HCT116 (cell line): ENCODE results near the gene ORC6. TPM values are rescaled to one million over a fixed set of nuclear protein-coding genes. Genes with fewer than 3 reads are reported as not detected.

Source experiments
- ATAC-seq: fragments of 200-7000 bp; cut with Tn5 transposase; 2 replicates; pipeline ENCODE4 v1.9.1; 2020; ENCODE audit warnings: mild to moderate bottlenecking, moderate library complexity
- BruUV-seq: library from RNA; stranded (reverse); fragments of 400-500 nt; replicated peaks from 2 replicates; lab custom pipeline; 2021; lab: Mats Ljungman, UMichigan
- CTCF ChIA-PET: fragments of 300-600 bp; sonication (Branson Sonifier 250); formaldehyde crosslinking; loops from one replicate; lab custom pipeline; 2021; ENCODE audit warnings: antibody characterized with exemption; lab: Charles Lee
- POLR2A ChIA-PET: fragments of 300-600, 350-600 bp; sonication (Branson Sonifier 250); formaldehyde crosslinking; loops from one replicate; lab custom pipeline; 2021; ENCODE audit warnings: antibody characterized with exemption; lab: Charles Lee
- RAD21 ChIA-PET, 2 experiments: fragments of 300-600 bp; sonication (Branson Sonifier 250); formaldehyde crosslinking; loops; one replicate each; lab custom pipeline; 2023; ENCODE audit warnings: low total read pairs in 2 of 2; ENCODE audit not compliant: uncharacterized antibody in 2 of 2, unreplicated experiment in 2 of 2, low non-redundant PET in 1 of 2; lab: Charles Lee
- DNase-seq: peaks from one replicate; pipeline ENCODE4 v3.0.0-alpha.2; 2010; ENCODE audit warnings: low read depth, low spot score
- H2AFZ ChIP-seq: fragments of 200-600 bp; shearing (Covaris generic), sonication (generic); 2 replicates; pipeline ENCODE4 v1.6.1; 2017; ENCODE audit warnings: low read depth, mixed run types, mixed read lengths, antibody characterized with exemption, low read length; ENCODE audit not compliant: poor library complexity, severe bottlenecking
- H3K27ac ChIP-seq: 2 replicates; pipeline ENCODE4 v1.5.1; 2012; ENCODE audit warnings: low read depth, low read length
- H3K27me3 ChIP-seq: fragments of 200-600 bp; sonication (generic); 2 replicates; pipeline ENCODE4 v1.6.1; 2016; ENCODE audit warnings: mixed run types, low read length, mixed read lengths; ENCODE audit not compliant: insufficient read depth
- H3K36me3 ChIP-seq, 2 experiments: fragments of 200-500 bp in 1 of 2; fragments of 200-600 bp in 1 of 2; sonication (Bioruptor generic) in 1 of 2; sonication (generic) in 1 of 2; 2 replicates each; pipeline versions ENCODE4 v1.5.1 to v1.6.1; 2014 to 2016; ENCODE audit warnings: low read length in 2 of 2, inconsistent platforms in 1 of 2, mixed read lengths in 1 of 2, mixed run types in 1 of 2; ENCODE audit not compliant: insufficient read depth in 2 of 2, control insufficient read depth in 1 of 2
- H3K4me1 ChIP-seq, 2 experiments: fragments of 200-600 bp in 1 of 2; sonication (generic) in 1 of 2; 2 replicates each; pipeline versions ENCODE4 v1.5.1 to v1.6.1; 2012 to 2017; ENCODE audit warnings: low read length in 2 of 2, inconsistent platforms in 1 of 2, mild to moderate bottlenecking in 1 of 2, mixed read lengths in 1 of 2, mixed run types in 1 of 2, moderate library complexity in 1 of 2; ENCODE audit not compliant: insufficient read depth in 2 of 2, control insufficient read depth in 1 of 2
- H3K4me2 ChIP-seq: fragments of 200-600 bp; sonication (generic); 2 replicates; pipeline ENCODE4 v1.6.1; 2017; ENCODE audit warnings: mixed run types, low read length, mixed read lengths
- H3K4me3 ChIP-seq, 2 experiments: fragments of 200-600 bp in 1 of 2; sonication (generic) in 1 of 2; replicated peaks in 1 of 2; 2 replicates each; pipeline ENCODE4 v1.5.1; 2011 to 2016; ENCODE audit warnings: low read length in 2 of 2, control low read depth in 1 of 2, low read depth in 1 of 2, mild to moderate bottlenecking in 1 of 2, mixed read lengths in 1 of 2, mixed run types in 1 of 2
- H3K79me2 ChIP-seq: fragments of 200-600 bp; sonication (generic); 2 replicates; pipeline ENCODE4 v1.6.1; 2017; ENCODE audit warnings: mild to moderate bottlenecking, mixed run types, low read length, moderate library complexity, mixed read lengths; ENCODE audit not compliant: insufficient read depth
- H3K9ac ChIP-seq: fragments of 200-600 bp; sonication (generic); 2 replicates; pipeline ENCODE4 v1.6.1; 2016; ENCODE audit warnings: low read length, mixed read lengths
- H3K9me2 ChIP-seq: fragments of 200-600 bp; sonication (generic), shearing (Covaris generic); 2 replicates; pipeline ENCODE4 v1.6.1; 2017; ENCODE audit warnings: mixed run types, mild to moderate bottlenecking, moderate library complexity; ENCODE audit not compliant: insufficient read depth
- H3K9me3 ChIP-seq, 2 experiments: fragments of 200-500 bp in 1 of 2; fragments of 200-600 bp in 1 of 2; sonication (Bioruptor generic) in 1 of 2; sonication (generic) in 1 of 2; 2 replicates each; pipeline ENCODE4 v1.6.1; 2014 to 2017; ENCODE audit warnings: low read length in 2 of 2, mixed read lengths in 2 of 2, inconsistent platforms in 1 of 2, low read depth in 1 of 2, mild to moderate bottlenecking in 1 of 2, mixed run types in 1 of 2, moderate library complexity in 1 of 2; ENCODE audit not compliant: control insufficient read depth in 1 of 2, insufficient read depth in 1 of 2
- H4K20me1 ChIP-seq: fragments of 200-600 bp; sonication (generic), shearing (Covaris generic); 2 replicates; pipeline ENCODE4 v1.6.1; 2017; ENCODE audit warnings: mixed run types, mild to moderate bottlenecking, moderate library complexity; ENCODE audit not compliant: insufficient read depth
- POLR2A ChIP-seq: IDR thresholded peaks from 2 replicates; pipeline ENCODE4 v1.7.0; 2011; ENCODE audit warnings: borderline replicate concordance; ENCODE audit not compliant: insufficient read depth, insufficient read length; ENCODE audit errors: extremely low read depth
- RAD21 ChIP-seq: IDR thresholded peaks from 2 replicates; pipeline ENCODE4 v1.6.1; 2012; ENCODE audit warnings: low read depth, mild to moderate bottlenecking
- SRF ChIP-seq: IDR thresholded peaks from 2 replicates; pipeline ENCODE4 v1.6.1; 2012; ENCODE audit warnings: low read depth
- intact Hi-C: fragments of 100-400 bp; cut with micrococcal nuclease; formaldehyde crosslinking; loops from 2 replicates; pipeline ENCODE4 v1.10.0; 2022
- total RNA-seq: library from RNA; stranded (reverse); gene quantifications from one replicate; pipeline ENCODE4 v1.2.1, GENCODE V29; 2021; ENCODE audit not compliant: unreplicated experiment

The ORC6 gene
- total RNA-seq, 1 experiment from 2014 or later: 44.7 TPM

DNA sequence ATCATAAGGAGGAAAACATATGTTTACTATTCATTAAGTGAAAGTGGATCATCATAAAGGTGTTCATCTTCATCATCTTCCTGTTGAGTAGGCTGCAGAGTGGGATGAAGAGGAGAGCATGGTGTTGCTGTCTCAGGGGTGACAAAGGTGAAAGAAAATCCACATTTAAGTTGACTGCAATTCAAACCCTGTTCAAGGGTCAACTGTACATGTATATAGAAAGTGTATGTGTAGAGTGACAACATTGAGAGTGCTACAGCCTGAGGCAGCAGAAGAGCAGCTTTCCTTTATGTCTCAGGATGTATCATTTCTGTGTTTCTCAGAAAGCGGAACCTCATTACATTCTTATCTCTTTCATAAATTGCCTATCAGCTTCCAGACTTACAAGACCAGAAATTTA lies 17.2 kb downstream of the ORC6 start:
- H3K9me3 ChIP-seq: no peaks in the 10 kb centered on the region
- H4K20me1 ChIP-seq: no peaks in the 10 kb centered on the region
- no peaks in the 10 kb centered on the region for H3K79me2 ChIP-seq
- ChIA-PET RAD21 (no interaction called here), CTCF (no interaction called here), POLR2A (no interaction called here)
- DNase-seq (no peak), ATAC-seq (no peak)
- H3K27ac ChIP-seq: no peak overlapping the region
- TF ChIP-seq RAD21: no peak
- intact Hi-C loops: no loop called here
- H3K4me3 ChIP-seq: no peak overlapping the region
- no peak overlapping the region for H3K4me2 ChIP-seq
- H3K36me3 ChIP-seq: no peaks in the 10 kb centered on the region
- H3K27me3 ChIP-seq: no peaks in the 10 kb centered on the region
- no peak overlapping the region for H2AFZ ChIP-seq
- H3K4me1 ChIP-seq: no peaks in the 10 kb centered on the region
- H3K9ac ChIP-seq: no peak overlapping the region
- BruUV-seq: no TSS peak
- no peaks in the 10 kb centered on the region for H3K9me2 ChIP-seq

DNA sequence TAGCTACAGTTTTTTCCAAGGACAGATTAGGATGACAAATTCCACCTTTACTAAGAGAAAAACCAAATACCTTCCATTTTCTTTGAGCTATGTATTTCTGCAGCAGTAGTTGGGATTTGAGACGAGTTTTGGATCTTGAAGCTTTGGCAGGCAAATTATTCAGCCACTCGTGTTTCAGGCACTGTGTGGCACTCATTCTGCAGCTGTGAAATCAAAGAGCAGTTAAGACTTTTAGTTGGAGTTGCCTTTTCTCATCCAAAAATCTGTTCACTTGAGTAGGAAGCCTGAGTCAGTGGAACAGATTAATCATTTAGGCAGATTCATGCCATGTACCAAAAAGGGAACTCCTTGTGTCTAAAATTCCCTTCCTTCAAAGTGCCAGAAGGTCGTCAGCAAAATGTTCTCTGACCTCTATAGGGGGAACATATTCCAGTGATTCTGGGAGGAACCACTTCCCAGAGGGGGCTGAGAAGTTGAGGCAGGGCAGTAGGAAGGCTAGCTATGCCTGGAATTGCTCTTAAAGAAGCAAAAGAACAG lies 20.1 kb downstream of the ORC6 start:
- intact Hi-C loops: no loop called here

More for the DNA sequence above, 20.1 kb downstream of the ORC6 start:
- RAD21 ChIA-PET: no interaction called here
- H3K4me3 ChIP-seq: no peak overlapping the region
- no peaks in the 10 kb centered on the region for H3K4me1 ChIP-seq
- H2AFZ ChIP-seq: no peak overlapping the region
- H4K20me1 ChIP-seq: no peaks in the 10 kb centered on the region
- TF ChIP-seq POLR2A (no peak), SRF (no peak)
- TF ChIP-seq, all 23 proteins: peak for 0
- Histone ChIP-seq H3K36me3 (no peaks in the 10 kb centered on the region), H3K9ac (no peak overlapping the region), H3K9me3 (no peaks in the 10 kb centered on the region), H3K79me2 (no peaks in the 10 kb centered on the region), H3K27ac (no peak overlapping the region), H3K27me3 (no peaks in the 10 kb centered on the region), H3K9me2 (no peaks in the 10 kb centered on the region), H3K4me2 (no peak overlapping the region)
- DNase-seq: no peak
- CTCF ChIA-PET: no interaction called here
- POLR2A ChIA-PET: no interaction called here
- BruUV-seq: no TSS peak
- no peak for ATAC-seq
